GM12874 (cell line): ENCODE measurements around the gene PACS2.
A peak's percentile ranks its signal among the peaks of the same experiment; 100 is the strongest.

Experiments
- CTCF ChIP-seq: IDR thresholded peaks from 2 replicates; pipeline ENCODE4 v1.5.1; 2011; ENCODE audit warnings: low read depth, mild to moderate bottlenecking, control low read depth, low read length, moderate library complexity; ENCODE audit not compliant: insufficient read depth

PACS2 gene

DNA sequence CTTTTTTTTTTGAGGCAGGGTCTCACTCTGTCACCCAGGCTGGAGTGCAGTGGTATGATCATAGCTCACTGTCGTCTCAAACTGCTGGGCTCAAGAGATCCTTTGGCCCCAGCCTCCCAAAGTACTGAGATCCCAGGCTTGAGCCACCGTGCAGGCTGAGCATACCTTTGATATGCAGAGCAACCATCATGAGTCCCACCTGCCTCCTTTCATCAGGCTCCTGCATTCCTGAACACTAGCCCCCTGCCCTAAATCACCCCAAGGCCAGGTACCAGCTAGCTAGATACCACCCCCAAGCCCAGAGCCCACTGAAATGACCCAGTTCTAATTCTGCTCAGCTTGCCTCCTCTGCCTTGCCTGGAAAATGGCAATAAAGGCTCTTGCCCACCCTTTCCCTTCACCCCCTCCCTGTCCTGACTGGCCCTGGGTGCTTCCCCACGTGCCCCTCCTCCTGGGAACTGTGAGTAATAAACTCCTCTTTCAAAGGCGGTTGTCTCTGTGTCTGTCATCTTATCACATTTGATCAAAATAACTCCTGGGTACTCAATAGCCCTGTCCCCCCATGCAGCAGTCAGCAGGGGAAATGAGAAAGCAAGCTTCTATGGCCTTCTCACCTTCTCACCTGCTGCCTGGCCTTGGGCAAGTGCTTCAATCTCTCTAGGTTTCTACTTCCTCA is 7.4 kb upstream of the PACS2 start:
- no peak for TF ChIP-seq CTCF

DNA sequence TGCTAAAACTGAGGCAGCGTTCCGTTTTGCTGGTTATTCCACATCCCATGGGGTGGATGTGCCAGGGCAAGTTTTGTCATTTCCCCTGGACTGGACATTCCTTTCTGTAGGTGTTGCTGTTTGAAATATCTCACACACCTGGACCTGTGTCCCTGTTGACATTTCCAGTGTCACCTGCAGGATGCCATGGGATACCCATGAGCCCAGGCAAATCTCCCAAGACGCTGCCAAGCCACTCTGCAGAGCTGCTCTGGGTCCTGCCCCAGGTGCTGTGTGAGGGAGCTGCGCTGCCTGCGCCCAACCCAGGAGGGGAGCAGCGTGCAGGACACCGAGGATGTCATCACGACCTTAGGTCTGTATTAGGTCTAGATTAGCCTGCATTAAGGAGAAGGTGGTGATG is 5.2 kb upstream of the PACS2 start:
- no peak for TF ChIP-seq CTCF

GRCh38 chr14:105311838-105312237 is 2.7 kb upstream of the PACS2 start:
- no peak for TF ChIP-seq CTCF

DNA sequence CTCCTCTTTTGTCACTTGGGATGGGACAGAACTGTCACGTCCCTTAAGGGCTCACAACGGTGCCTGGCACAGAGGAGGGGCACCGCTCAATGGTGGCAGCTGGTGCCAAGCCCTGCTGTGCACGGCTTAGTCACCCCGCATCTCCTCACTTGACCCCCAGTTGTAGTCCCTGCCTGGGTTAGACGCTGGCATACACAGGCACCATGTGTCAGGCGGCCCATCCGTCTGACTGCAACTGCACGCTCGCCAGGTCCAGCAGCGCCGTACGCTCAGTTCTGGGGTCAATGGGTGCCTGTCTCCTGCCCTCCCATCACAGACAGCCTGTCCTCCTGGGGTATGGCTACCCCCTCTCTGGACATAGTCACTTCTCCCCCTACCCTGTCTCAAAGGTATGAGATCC is 1.6 kb upstream of the PACS2 start:
- no peak for TF ChIP-seq CTCF

DNA sequence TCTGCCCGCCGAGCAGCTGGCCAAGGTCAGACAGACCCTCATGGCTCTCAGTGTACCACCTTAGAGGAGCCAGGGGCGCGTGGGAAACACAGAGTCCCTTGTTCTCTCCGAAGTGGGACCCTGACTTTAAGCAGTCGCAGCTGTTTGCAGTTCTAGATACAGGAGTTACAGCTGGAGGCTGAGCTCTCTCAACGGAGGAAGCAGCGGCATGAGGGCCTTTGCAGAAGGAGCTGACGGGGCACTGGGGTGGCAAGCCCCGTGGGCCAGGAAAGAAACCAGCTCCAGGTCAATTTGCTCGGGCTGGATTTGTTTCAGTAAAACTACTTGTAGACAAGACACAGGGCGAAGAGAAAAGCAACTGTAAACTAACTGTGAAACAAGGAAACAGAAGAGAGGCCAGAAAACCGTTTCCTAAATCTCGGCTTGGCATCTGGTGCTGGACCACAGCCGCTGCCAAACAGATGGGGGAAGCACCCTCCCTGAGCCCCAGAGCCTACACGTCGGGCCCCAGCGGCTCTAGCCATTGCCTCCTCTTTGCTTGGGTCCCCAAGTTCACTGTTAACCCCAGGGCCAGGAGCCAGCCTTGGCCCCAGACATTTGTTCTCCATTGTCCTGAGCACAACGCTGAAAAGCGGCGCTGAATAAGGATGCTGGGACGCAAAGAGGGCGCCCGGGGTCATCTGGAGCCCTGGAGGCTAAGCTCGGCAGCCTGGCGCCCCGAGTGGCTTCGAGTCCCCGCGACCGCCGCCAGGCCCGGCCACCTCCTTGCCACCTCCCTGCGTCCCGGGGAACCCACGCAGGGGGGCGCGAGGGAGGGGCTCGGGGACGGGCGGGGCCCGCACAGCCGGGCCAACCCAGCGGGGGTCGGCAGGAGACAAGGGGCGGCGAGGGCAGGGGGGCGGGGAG is 914 bp upstream of the PACS2 start:
- no peak for TF ChIP-seq CTCF

GRCh38 chr14:105315211-105315721 is 718 bp downstream of the PACS2 start:
- 0 out of 2 replicates have a peak, but pooled peaks have one; percentile 2 for TF ChIP-seq CTCF

GRCh38 chr14:105315941-105316576 is 1.5 kb downstream of the PACS2 start:
- TF ChIP-seq CTCF = no peak
